Stimulated activated CD8-positive, alpha-beta memory T cell treated with anti-CD3 and anti-CD28 coated beads, Interleukin-12 subunit alpha, Interleukin-12 subunit beta, amount 100 ng/mL, for 4 hours (primary cell): Measurements from ENCODE around the gene OR10J5.
"Not testable (repeated sequence)": the region's sequence is repeated elsewhere in the genome, so short reads cannot be mapped to it uniquely, and the experiment has no call there.

Experiments used
- DNase-seq: peaks from one replicate; pipeline ENCODE4 v3.0.0-alpha.2; 2020; ENCODE audit warnings: low read depth

Gene OR10J5, protein sequence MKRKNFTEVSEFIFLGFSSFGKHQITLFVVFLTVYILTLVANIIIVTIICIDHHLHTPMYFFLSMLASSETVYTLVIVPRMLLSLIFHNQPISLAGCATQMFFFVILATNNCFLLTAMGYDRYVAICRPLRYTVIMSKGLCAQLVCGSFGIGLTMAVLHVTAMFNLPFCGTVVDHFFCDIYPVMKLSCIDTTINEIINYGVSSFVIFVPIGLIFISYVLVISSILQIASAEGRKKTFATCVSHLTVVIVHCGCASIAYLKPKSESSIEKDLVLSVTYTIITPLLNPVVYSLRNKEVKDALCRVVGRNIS

DNA sequence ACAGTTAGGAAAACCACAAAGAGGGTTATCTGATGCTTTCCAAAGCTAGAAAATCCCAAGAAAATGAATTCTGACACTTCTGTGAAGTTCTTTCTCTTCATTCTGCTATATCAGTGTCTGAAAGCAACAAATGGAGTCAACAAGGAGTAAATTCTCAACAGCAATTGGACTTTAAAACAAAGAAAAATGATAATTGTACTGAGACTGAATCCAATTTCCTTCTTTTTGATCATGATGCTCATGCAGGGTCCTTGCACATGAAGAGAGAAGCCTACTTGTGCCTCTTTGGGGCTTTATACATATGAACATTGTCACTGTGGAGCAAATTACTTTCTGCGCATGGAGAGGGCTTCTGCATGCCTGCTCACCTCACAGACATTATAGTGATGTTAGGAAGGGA is at the start of gene OR10J5:
TSS of gene OR10J5 (minus strand) at position 101 of the 400 bp plus-strand sequence. CDS start at position 101, 0 bp downstream.
- DNase-seq, result no peak

DNA sequence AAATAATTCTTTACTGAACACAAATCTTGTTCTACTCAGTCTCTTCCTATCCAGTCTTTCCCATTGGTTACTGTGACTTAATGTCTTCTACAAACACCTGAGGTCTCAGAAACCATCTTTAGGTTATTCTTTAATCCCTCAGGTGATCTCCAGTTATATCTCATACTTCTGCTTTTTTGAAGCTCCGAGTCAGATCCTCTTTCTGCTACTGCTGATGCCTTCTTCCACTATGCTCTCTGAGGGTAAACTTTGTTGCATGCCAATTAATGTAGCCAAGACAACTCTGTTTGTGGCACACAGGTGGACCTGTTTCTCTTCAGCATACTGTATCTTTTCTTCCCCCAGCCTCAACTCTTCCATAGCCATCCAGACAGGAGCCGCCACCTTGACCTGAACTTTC is 48.7 kb upstream of the OR10J5 start:
- no peak for DNase-seq

DNA sequence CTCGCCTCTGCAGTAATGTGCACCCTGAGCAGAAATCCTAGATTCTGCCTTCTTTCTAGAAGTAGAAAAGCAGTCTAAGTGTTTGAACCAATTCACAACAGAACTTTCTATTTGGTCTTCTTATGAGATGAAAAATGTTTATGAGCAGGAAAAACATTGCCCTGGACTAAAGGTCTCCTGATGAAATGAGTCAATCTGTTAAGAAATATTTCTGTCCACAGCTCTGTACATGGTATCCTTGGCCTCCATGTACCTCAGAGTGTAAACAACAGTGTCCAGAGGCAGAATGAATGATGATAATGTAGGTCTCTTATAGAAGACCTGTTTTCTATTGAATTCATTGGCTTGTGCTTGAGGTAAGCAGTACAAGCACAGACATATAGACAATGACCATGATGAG is 45.6 kb upstream of the OR10J5 start:
- DNase-seq, result no peak

DNA sequence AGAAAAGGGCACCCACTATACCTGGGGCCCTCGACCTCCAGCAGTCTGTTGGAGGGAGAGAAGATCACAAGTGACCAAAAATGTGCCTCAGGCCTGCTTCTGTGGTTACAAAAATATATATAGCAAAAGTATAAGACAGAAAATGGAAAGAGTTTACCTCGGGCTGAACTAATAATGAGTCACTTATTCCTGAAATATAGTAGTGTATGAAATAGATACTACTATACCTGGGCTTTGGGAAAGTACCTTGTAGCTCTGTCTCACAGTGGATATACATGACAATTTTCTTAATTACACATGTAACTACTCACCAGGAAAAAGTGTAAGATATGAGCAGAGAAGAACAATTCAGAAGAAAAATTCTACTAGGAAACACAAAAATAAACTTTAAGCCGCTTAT is 44.5 kb upstream of the OR10J5 start:
- no peak for DNase-seq

DNA sequence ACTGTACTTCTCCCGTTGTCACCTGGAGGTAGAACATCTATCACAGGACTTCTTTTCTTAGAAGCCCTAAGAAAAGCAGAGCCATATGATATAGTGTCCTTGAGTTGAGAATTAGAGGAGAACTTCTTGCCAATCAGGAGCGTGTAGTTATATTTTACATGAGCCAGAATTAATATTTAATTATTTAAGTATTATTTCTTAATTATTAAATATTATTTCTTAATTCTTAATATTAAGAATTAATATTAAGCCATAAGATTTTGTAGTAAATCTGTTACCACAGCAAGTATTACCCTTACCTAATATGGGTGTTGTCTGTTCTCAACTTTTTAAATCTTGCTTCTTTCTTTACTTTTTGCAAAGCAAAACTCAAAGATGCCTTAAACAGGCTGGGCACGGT is 41.6 kb upstream of the OR10J5 start:
- no peak for DNase-seq

DNA sequence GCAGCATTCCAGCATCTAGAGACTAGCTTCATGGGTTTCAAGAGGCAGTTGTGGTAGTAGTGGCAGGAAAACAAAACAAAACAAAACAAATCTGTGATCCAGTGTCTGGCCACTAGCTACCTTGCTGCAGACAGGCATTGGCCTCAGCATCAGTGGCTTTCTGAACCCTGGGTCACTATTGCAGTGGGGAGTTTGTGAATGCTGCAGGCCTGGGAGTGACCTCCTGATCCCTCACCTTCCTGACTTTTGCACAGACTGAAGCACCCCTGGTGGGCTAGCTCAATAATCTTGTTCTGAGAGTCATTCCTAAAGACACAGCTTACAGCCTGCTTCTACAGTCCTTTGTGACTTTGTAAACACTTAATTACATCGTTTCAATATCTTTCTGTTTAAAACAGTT is 26.9 kb upstream of the OR10J5 start:
- DNase-seq, result no peak

DNA sequence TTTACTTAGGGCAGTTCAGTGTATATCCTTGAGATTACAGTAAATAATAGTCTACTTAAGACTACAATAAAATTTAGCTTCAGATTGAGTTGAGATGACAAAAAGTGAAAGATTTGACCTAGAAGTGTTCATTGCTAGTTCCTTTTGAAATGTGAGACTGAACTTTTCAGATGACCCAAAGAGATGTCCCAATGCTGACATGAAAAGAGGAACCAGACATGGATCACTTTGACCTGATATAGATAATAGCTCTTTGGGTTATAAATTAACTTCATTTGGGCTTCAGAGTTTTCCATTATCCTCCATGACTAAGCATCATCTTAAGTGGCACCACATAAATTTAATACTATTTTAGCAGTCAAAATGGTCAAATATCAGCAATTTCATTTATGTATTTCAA is 25.7 kb upstream of the OR10J5 start:
- DNase-seq, result no peak

DNA sequence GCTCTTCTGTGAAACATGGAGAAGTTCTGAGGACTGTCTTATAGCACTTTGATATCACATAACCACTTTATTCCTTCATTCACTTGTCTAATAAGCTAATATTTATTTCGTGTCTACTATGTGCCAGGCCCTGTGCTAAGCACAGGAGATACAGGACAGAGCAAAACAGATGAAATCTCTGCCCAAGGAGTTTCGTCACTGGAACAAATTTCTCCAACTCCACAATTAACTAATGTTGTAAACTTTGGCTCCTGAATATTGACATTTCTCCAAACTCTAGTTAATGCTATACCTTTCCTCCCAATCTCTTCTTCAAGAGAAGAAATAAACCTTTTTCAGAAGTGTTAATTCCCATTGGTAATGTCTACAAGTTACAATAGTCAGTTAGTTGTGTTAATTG is 24.8 kb upstream of the OR10J5 start:
- DNase-seq, result no peak

DNA sequence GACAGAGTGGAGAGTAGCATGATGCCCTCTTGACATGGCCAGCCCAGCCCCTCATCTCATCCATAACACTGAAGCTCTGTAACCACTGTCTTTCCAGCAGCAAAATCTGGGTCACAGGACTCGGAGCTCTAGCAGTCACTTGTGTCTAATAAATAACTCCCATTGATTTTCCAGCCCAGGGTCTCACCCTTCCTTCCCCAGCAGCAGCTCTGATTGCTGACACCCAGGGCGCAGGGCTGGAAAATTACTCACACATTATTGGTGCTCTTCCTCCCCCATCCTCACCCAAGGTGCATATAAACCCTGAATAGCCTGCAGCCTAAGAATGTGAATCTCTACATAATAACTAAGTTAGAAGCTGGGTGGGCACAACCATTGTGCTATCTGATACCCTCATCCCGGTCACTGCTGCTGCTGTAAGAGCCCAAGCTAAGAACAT is 21.1 kb upstream of the OR10J5 start:
- DNase-seq, result no peak

DNA sequence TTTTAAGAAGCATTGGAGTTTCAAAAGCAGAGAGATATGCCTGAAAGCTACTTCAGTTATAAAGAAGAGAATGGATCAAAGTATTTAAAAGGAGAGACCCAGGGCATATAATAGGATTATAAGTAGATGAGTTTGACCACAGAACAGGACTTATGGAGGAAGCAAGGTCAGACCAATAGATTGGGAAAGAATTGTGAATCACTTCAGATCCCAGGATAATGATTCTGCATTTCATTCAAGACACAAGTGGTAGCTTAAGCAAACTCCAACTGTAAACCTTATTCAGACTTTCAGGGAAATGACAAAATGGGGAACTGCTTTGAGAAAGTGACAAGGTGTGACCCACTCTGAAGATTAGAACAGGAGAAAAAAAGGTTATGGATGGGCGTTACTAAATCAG is 18.9 kb upstream of the OR10J5 start:
- no peak for DNase-seq

DNA sequence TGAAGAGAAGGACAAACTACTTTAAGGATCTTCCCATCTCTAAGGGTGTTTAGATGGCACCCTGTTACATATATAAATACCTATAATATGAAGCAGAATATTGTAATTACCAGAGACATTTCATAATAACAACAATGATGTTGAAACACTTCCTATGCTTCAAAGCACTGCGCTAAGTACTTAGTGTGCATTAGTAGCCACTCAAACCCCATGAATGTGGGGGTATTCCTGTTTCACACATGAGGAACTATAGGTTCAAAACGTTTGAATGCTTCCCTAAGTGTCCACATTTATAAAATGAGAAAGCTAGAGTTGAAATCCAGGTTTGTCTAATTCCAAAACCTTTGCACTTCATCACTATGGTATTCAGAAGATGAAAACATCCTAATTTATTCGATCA is 18.5 kb upstream of the OR10J5 start:
- DNase-seq, result no peak

DNA sequence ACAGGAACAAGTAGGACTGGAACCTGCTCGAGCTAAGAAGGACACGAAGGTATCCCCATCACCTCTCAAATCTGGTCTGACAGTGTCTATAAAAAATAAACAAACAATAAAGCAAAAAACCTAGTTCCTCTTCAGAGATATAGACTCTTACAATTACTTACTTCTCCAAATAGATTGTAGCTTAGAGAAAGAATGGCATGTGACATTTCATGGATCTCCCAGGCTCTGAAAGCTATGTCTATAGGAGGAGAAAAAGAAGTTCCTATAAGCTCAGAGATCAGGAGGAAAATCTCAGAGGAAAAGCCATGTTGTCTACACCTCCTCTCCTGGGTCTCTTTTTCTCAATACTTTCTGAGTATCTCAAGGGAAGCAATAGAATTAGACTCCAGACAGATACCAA is 12.3 kb upstream of the OR10J5 start:
- no peak for DNase-seq

DNA sequence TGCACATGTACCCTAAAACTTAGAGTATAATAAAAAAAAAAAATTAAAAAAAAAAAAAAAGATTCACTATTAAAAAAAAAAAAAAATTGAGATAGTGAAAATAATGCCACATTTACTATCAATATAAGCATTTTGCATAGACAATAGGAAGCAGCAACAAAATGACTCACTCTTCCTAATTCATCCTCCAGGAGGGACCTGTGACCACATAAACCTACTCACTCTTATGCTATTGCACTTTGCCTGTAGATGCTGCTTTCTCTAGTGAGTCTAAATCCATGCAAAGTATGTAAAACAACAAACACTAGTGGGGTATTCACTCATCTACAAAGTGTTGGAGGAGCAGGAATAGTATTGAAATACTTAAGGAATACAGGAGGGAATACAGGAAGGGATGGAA is 2.9 kb downstream of the OR10J5 start:
- no peak for DNase-seq

DNA sequence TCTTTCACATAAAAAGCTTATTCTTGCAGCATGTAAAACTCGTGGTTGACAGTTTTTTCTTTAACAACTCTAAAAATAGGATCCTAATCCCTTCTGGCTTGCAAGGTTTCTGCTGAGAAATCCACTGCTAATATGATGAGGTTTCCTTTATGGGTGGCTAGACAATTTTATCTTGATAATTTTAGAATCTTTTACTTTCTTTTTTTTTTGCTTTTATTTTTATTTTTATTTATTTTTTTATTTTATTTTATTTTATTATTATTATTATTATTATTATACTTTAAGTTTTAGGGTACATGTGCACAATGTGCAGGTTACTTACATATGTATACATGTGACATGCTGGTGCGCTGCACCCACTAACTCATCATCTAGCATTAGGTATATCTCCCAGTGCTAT is 11.0 kb downstream of the OR10J5 start:
- DNase-seq, result not testable (repeated sequence)

DNA sequence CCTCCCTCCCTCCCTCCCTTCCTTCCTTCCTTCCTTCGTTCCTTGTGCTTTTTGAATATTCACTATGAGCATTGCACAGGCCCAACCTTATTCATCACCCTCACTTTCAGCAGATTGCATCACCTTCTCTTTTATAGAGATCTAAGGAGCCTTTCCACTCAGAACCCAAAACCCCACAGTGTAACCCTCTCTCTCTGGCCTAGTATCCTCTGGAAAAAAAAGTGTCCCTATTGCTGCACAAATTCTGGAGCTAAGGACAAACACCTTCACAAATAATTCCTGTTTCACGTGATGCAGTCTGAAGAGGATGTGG is 25.6 kb downstream of the OR10J5 start:
- DNase-seq, result no peak

DNA sequence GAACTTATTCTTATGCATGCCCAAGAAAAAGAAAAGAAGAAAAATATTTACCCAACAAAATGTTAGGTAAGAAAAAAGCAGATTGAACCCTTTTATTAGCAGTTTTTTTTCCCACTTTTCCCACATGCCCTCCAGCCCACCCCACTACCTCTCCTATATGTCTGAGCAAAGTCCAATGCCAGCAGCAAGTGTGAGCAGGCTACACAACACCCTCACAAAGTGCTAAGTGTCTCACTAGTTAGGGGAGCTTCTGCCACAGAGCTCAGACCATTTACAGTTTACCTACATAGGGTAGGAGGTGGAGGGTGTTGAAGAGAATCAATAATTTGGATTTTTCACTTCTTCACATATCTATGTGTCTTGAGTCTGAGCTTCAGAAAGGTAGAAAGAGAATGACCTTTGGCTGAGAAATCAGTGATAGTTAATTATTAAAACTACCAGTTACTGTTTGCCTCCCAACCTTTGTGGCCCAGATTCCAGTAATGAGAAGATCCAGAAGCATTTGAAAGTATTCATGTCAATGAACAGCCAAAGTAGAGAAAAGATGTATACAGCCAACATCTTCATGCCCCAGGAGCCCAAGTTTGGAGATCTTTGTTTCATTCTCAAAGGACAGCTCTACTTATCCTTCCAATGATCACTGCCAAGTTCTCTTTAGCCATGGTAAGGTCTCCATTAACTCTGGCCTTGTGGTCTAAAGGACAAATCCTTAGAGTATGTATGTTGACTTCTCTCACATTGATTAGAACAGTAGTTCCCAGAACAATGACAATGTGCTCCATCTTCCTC is 26.2 kb downstream of the OR10J5 start:
- no peak for DNase-seq

DNA sequence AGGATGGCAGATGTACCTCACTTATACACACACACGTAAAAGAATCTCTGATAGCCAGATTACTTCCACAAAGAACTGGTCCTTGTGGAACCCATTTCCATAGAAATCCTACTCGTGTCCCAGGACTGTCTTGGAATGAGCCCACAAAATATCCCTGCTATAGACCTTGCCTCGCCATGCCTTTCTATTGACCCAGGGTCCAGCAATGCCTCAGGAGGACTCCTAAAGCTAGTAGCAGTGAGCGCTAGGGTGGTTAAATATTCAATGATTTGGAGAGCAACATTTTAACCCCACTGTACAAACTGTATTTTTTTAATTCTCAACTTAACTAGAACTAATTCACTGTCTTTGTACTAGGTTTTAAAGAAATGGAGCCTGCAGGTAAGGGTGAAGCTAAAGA is 26.9 kb downstream of the OR10J5 start:
- DNase-seq, result no peak

DNA sequence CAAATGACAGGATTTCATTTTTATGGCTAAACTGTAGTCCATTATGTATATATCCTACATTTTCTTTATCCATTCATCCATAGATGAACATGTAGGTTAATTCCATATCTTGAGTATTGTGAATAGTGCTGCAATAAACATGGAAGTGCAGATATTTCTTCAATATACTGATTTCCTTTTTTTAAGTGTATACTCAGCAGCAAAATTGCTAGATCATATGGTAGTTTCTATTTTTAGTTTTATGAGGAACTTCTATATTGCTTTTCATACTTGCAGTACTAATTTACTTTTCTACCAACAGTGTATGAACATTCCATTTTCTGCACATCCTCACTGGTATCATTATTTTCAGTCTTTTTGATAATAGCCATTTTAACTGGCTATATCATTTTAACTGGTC is 30.1 kb downstream of the OR10J5 start:
- DNase-seq, result no peak

DNA sequence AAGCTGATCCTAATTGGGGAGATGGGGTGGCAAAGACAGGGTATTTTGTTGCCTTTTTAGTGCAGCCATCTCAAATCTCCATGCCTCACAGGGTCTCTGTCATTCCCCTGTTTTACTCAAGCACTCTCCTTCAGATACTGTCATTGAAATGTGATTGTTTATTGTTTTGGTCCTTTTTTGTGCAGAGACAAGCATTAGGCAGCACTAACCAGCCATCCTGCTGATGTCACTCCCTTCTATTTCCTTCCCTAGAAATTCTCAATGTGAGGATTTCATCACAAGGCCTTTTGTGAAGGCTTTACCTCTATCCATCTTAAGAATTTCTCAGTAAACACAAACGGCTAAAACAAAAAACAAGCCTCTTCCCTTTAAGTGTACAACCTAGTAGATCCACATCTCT is 34.7 kb downstream of the OR10J5 start:
- no peak for DNase-seq

DNA sequence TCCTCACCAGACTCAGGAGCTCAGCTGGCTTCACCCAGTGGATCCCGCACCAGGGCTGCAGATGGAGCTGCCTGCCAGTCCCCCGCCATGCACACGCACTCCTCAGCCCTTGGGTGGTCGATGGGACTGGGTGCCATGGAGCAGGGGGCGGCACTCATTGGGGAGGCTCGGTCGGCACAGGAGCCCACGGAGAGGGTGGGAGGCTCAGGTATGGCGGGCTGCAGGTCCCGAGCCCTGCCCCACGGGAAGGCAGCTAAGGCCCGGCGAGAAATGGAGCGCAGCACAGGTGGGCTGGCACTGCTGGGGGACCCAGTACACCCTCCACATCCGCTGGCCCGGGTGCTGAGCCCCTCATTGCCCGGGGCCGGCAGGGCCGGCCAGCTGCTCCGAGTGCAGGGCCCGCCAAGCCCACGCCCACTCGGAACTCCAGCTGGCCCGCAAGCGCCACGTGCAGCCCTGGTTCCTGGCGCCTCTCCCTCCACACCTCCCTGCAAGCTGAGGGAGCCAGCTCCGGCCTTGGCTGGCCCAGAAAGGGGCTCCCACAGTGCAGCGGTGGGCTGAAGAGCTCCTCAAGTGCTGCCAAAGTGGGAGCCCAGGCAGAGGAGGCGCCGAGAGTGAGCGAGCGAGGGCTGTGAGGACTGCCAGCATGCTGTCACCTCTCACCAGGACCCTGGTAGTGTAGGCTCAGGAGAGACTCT is 41.1 kb downstream of the OR10J5 start:
- DNase-seq, result not testable (repeated sequence)

DNA sequence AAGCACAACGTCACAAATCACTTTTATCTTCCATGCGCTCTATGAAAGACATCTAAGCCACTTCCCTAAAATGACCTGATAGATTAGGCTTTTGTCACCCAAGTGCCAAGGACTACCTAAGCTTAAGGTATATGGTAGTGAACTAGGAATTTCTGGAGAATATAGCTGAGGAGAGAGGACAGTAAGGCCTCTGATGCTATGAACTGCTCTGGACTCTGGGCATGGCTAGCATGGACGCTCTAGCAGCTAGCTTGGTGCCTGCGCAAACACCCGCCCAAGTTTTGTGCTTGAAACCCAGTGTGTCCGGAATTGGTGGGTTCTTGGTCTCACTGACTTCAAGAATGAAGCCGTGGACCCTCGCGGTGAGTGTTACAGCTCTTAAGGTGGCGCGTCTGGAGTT is 42.5 kb downstream of the OR10J5 start:
- no peak for DNase-seq

DNA sequence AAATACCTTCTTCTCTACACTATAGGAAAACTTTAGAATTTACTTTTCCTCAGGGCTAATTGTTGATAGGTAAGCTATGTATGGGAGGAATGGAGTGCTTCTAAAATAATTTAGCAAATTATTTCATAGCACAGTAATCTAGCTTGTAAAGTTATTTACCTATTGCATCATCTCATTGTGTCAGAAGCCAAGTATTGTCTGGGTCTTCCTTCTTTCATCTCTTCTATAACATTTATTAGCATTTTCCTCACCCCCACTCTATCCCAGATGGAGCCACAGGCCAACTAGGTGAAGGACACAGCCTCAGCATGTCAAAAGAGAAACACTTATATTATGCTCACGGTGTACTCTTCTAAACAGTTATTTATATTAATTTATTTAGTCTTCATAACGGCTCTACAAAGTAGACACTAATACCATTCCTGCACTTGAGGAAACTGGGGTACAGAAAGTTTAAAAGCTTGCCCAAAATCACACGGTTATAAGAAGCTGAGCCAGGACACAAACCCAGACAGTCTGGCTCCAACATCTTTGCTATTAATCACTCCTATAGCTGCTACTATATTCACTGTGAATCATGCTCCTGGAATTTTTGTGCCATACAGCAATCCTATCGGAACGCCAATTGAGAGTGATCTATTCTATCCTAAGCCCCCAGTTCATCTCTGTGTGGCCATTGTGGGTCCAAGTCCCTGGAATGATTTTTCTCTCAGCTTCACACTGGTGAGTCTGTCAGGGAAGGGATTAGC is 43.1 kb downstream of the OR10J5 start:
- DNase-seq, result no peak
